ENCODE measurements around the gene SCAF8. TPM values are rescaled to one million over a fixed set of nuclear protein-coding genes. Genes with fewer than 3 reads are reported as not detected.
A peak's percentile ranks its signal among the peaks of the same experiment; 100 is the strongest.

Gene SCAF8
- total and polyA plus RNA-seq, 2 experiments from 2014 or later, result 10.3 to 22.3 TPM

DNA sequence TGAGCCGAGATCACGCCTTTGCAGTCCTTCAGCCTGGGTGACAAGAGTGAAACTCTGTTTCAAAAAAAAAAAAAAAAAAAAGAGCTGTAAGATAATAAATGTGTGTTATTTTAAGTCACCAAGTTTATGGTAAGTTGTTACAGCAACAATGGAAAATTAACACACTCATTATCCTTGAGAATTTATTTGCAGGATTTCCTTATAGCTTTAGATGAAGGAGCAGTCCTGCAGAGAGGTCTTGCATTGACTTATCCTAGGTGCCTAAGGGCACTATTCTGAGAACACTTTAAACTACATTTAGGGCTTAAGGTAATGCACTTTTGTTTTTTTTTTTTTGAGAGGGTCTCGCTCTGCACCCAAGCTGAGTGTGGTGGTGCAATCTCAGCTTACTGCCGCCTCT is 13.8 kb upstream of the SCAF8 start:
- in situ Hi-C loops (cut with MboI), result no loop called here
- no peak overlapping the region for H3K4me2 ChIP-seq (ENCODE audit: unreplicated experiment)
- H3F3A ChIP-seq (ENCODE audit: insufficient read depth), result no peaks in the 10 kb centered on the region
- no peaks in the 10 kb centered on the region for H3K9me2 ChIP-seq (ENCODE audit: insufficient read depth)
- no peak overlapping the region for H3K27ac ChIP-seq
- no peaks in the 10 kb centered on the region for H3K4me1 ChIP-seq (ENCODE audit: insufficient read depth)
- no peak overlapping the region for H3K9ac ChIP-seq
- no peaks in the 10 kb centered on the region; the same call in 1 of the 2 replicates for H3K27me3 ChIP-seq (replicated peaks; ENCODE audit: insufficient read depth)
- H3K36me3 ChIP-seq (ENCODE audit: low read depth), result no peaks in the 10 kb centered on the region
- no peak for DNase-seq
- no peak overlapping the region for H2AFZ ChIP-seq
- no peaks in the 10 kb centered on the region for H4K20me1 ChIP-seq (ENCODE audit: insufficient read depth)
- TF ChIP-seq EZH2 (IDR thresholded peaks at IDR 0.05; ENCODE audit: insufficient read depth, poor library complexity, severe bottlenecking) (no peak), EZH2phosphoT487 (IDR thresholded peaks at IDR 0.05; ENCODE audit: insufficient read depth, low read depth) (no peak)
- no peaks in the 10 kb centered on the region for H3K79me2 ChIP-seq (ENCODE audit: insufficient read depth)
- 44 to 46% methylated on average over 4 of the region's 4 CpGs for WGBS, 2 experiments (ENCODE audit: low coverage in 1 of 2, low lambda C conversion rate in 2 of 2, missing lambda C conversion rate in 2 of 2)
- H3K4me3 ChIP-seq, result no peak overlapping the region
- H3K9me3 ChIP-seq (ENCODE audit: low read depth), result no peaks in the 10 kb centered on the region

DNA sequence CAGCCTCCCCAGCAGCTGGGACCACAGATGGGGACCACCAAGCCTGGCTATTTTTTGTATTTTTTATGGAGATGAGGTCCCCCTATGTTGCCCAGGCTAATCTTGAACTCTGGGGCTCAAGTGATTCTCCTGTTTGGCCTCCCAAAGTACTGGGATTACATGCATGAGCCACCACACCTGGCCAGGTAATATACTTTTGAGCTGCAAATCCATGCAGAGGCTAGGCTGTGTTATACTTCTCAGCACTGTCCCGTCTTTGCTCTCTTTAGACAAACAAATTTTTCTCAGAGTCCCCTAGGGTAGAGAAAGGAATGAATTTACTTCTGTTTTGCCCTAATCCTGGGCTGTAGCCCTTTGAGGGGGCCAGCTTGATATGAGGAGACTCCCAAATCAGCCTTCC is 13.4 kb upstream of the SCAF8 start:
- no peak for DNase-seq
- in situ Hi-C loops (cut with MboI), result no loop called here
- Histone ChIP-seq H3F3A (ENCODE audit: insufficient read depth) (no peaks in the 10 kb centered on the region), H3K36me3 (ENCODE audit: low read depth) (no peaks in the 10 kb centered on the region), H3K27ac (no peak overlapping the region), H3K4me2 (ENCODE audit: unreplicated experiment) (no peak overlapping the region), H4K20me1 (ENCODE audit: insufficient read depth) (no peaks in the 10 kb centered on the region), H3K9me3 (ENCODE audit: low read depth) (no peaks in the 10 kb centered on the region), H3K9ac (no peak overlapping the region), H2AFZ (no peak overlapping the region), H3K4me3 (no peak overlapping the region), H3K9me2 (ENCODE audit: insufficient read depth) (no peaks in the 10 kb centered on the region), H3K4me1 (ENCODE audit: insufficient read depth) (no peaks in the 10 kb centered on the region), H3K79me2 (ENCODE audit: insufficient read depth) (no peaks in the 10 kb centered on the region), H3K27me3 (replicated peaks; ENCODE audit: insufficient read depth) (no peaks in the 10 kb centered on the region; the same call in 1 of the 2 replicates)
- no peak for TF ChIP-seq EZH2phosphoT487 (IDR thresholded peaks at IDR 0.05; ENCODE audit: insufficient read depth, low read depth)
- no peak for TF ChIP-seq EZH2 (IDR thresholded peaks at IDR 0.05; ENCODE audit: insufficient read depth, poor library complexity, severe bottlenecking)
- 5 to 11% methylated on average over 1 of the region's 1 CpG for WGBS, 2 experiments (ENCODE audit: low coverage in 1 of 2, low lambda C conversion rate in 2 of 2, missing lambda C conversion rate in 2 of 2)

DNA sequence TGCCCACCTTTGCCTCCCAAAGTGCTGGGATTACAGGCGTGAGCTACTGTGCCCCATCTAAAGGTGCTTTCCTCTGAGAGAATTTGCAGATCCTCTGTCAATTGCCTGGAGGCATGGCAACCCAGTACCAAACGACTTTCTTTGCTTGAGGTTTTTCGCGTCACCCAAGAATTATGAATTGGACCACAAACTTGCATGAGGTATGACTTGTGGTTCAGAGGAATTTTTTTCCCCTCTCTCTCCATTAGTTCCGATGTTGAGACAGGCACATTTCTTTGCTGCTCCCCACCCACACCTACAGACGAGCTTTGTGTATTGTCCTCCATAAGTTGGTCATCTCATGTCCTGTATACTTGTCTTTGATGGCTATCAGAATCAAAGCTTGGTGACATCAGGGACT is 11.8 kb upstream of the SCAF8 start:
- Histone ChIP-seq H4K20me1 (ENCODE audit: insufficient read depth) (no peaks in the 10 kb centered on the region), H3K79me2 (ENCODE audit: insufficient read depth) (no peaks in the 10 kb centered on the region), H3K27me3 (replicated peaks; ENCODE audit: insufficient read depth) (no peaks in the 10 kb centered on the region; the same call in 1 of the 2 replicates), H3K27ac (no peak overlapping the region), H2AFZ (no peak overlapping the region), H3K4me2 (ENCODE audit: unreplicated experiment) (no peak overlapping the region), H3K36me3 (ENCODE audit: low read depth) (no peaks in the 10 kb centered on the region), H3K9me3 (ENCODE audit: low read depth) (no peaks in the 10 kb centered on the region), H3K9ac (no peak overlapping the region), H3F3A (ENCODE audit: insufficient read depth) (no peaks in the 10 kb centered on the region), H3K4me3 (no peak overlapping the region), H3K4me1 (ENCODE audit: insufficient read depth) (no peaks in the 10 kb centered on the region), H3K9me2 (ENCODE audit: insufficient read depth) (no peaks in the 10 kb centered on the region)
- in situ Hi-C loops (cut with MboI), result no loop called here
- peak; percentile 43 for DNase-seq
- 58 to 69% methylated on average over 6 of the region's 6 CpGs for WGBS, 2 experiments (ENCODE audit: low coverage in 1 of 2, low lambda C conversion rate in 2 of 2, missing lambda C conversion rate in 2 of 2)
- TF ChIP-seq EZH2 (IDR thresholded peaks at IDR 0.05; ENCODE audit: insufficient read depth, poor library complexity, severe bottlenecking), result no peak
- no peak for TF ChIP-seq EZH2phosphoT487 (IDR thresholded peaks at IDR 0.05; ENCODE audit: insufficient read depth, low read depth)

GRCh38 chr6:154726887-154727286 is 6.3 kb upstream of the SCAF8 start:
- no peaks in the 10 kb centered on the region for H3K36me3 ChIP-seq (ENCODE audit: low read depth)
- DNase-seq, result no peak
- H3K4me3 ChIP-seq, result no peak overlapping the region
- 86 to 97% methylated on average over 1 of the region's 1 CpG for WGBS, 2 experiments (ENCODE audit: low coverage in 1 of 2, low lambda C conversion rate in 2 of 2, missing lambda C conversion rate in 2 of 2)
- peaks cover 2% of the 10 kb centered on the region; the same call in 1 of the 2 replicates for H3F3A ChIP-seq (ENCODE audit: insufficient read depth)
- H4K20me1 ChIP-seq (ENCODE audit: insufficient read depth), result no peaks in the 10 kb centered on the region
- TF ChIP-seq EZH2phosphoT487 (IDR thresholded peaks at IDR 0.05; ENCODE audit: insufficient read depth, low read depth) (no peak), EZH2 (IDR thresholded peaks at IDR 0.05; ENCODE audit: insufficient read depth, poor library complexity, severe bottlenecking) (no peak)
- H3K4me2 ChIP-seq (ENCODE audit: unreplicated experiment), result no peak overlapping the region
- H3K9ac ChIP-seq, result no peak overlapping the region
- in situ Hi-C loops (cut with MboI), result no loop called here
- no peaks in the 10 kb centered on the region for H3K79me2 ChIP-seq (ENCODE audit: insufficient read depth)
- H3K9me3 ChIP-seq (ENCODE audit: low read depth), result no peaks in the 10 kb centered on the region
- no peak overlapping the region for H2AFZ ChIP-seq
- H3K27ac ChIP-seq, result no peak overlapping the region
- H3K27me3 ChIP-seq (replicated peaks; ENCODE audit: insufficient read depth), result no peaks in the 10 kb centered on the region
- no peaks in the 10 kb centered on the region for H3K4me1 ChIP-seq (ENCODE audit: insufficient read depth)
- H3K9me2 ChIP-seq (ENCODE audit: insufficient read depth), result no peaks in the 10 kb centered on the region
